Astrocyte of the cerebellum (primary cell): Measurements from ENCODE around the gene SCAPER.
"Not testable (repeated sequence)": the region's sequence is repeated elsewhere in the genome, so short reads cannot be mapped to it uniquely, and the experiment has no call there.

Experiments used
- DNase-seq: peaks from one replicate; pipeline ENCODE4 v3.0.0-alpha.2; 2011; ENCODE audit warnings: low read depth
- H3K4me3 ChIP-seq: 2 replicates; pipeline ENCODE4 v1.5.1; 2011; ENCODE audit warnings: mild to moderate bottlenecking, low read depth, low read length, moderate library complexity
- CTCF ChIP-seq: IDR thresholded peaks from 2 replicates; pipeline ENCODE4 v1.5.1; 2012; ENCODE audit warnings: low read length, low read depth, moderate library complexity, mild to moderate bottlenecking; ENCODE audit errors: missing control alignments
- in situ Hi-C: cut with HindIII; loops from 2 replicates; pipeline ENCODE4 v1.10.0; 2017; ENCODE audit warnings: low sequenced_read_pairs

Gene SCAPER

GRCh38 chr15:76898102-76898501 lies 7.0 kb downstream of the SCAPER start:
- in situ Hi-C loops = no loop called here
- no peak overlapping the region for H3K4me3 ChIP-seq
- no peak for DNase-seq
- no peak for TF ChIP-seq CTCF

GRCh38 chr15:76894174-76894573 lies 11.0 kb downstream of the SCAPER start:
- no peak for TF ChIP-seq CTCF
- in situ Hi-C loops = no loop called here

GRCh38 chr15:76892836-76893235 lies 12.3 kb downstream of the SCAPER start:
- H3K4me3 ChIP-seq, DNase-seq, in situ Hi-C loops: not testable (repeated sequence)

More at GRCh38 chr15:76894174-76894573, 11.0 kb downstream of the SCAPER start:
- DNase-seq = no peak
- no peak overlapping the region for H3K4me3 ChIP-seq

- DNase-seq, in situ Hi-C loops, H3K4me3 ChIP-seq: not testable (repeated sequence)
These were observed 17.6 kb downstream of the SCAPER start for GRCh38 chr15:76887280-76888141.

- in situ Hi-C loops = no loop called here
- DNase-seq = no peak
- H3K4me3 ChIP-seq = no peak overlapping the region
- TF ChIP-seq CTCF = no peak
These were observed 19.9 kb downstream of the SCAPER start for GRCh38 chr15:76885212-76885611.

GRCh38 chr15:76875911-76876310 lies 29.2 kb downstream of the SCAPER start:
- no peak for DNase-seq
- no peak overlapping the region for H3K4me3 ChIP-seq
- in situ Hi-C loops = no loop called here
- no peak for TF ChIP-seq CTCF

GRCh38 chr15:76873066-76873465 lies 32.1 kb downstream of the SCAPER start:
- DNase-seq, in situ Hi-C loops: not testable (repeated sequence)

GRCh38 chr15:76871930-76872329 lies 33.2 kb downstream of the SCAPER start:
- no peak overlapping the region for H3K4me3 ChIP-seq
- in situ Hi-C loops = no loop called here
- DNase-seq = no peak
- TF ChIP-seq CTCF = no peak

More at GRCh38 chr15:76873066-76873465, 32.1 kb downstream of the SCAPER start:
- H3K4me3 ChIP-seq = not testable (repeated sequence)
